ENCODE results near the gene METTL21C.

DNA sequence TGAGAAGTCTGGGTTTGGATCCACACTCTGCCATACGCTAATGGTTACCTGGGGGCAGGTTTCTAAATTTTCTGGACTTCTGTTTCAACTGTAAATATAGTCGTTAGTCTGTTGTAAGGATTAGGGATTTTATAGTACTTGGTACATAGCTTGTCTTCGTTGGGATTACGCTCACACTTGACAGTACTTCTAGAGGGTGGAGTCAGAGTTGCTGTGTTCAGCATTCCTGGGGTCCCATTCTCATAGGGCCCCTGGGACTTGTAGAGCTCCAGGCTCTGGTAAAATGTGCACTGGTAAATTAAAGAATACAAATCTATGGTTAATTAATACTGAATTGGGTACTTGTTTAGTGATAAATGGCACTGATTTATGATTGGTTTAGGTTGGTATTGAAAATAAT lies 52.8 kb downstream of the METTL21C start:
- TF ChIP-seq, protein P1, sequence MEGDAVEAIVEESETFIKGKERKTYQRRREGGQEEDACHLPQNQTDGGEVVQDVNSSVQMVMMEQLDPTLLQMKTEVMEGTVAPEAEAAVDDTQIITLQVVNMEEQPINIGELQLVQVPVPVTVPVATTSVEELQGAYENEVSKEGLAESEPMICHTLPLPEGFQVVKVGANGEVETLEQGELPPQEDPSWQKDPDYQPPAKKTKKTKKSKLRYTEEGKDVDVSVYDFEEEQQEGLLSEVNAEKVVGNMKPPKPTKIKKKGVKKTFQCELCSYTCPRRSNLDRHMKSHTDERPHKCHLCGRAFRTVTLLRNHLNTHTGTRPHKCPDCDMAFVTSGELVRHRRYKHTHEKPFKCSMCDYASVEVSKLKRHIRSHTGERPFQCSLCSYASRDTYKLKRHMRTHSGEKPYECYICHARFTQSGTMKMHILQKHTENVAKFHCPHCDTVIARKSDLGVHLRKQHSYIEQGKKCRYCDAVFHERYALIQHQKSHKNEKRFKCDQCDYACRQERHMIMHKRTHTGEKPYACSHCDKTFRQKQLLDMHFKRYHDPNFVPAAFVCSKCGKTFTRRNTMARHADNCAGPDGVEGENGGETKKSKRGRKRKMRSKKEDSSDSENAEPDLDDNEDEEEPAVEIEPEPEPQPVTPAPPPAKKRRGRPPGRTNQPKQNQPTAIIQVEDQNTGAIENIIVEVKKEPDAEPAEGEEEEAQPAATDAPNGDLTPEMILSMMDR (IDR thresholded peaks at IDR 0.05) = no peak
- no peak for TF ChIP-seq POLR2A (IDR thresholded peaks at IDR 0.05)
